Suprapubic skin (tissue), 4 donors: ENCODE measurements around the gene S100A16. TPM values are rescaled to one million over a fixed set of nuclear protein-coding genes. Genes with fewer than 3 reads are reported as not detected.
A peak's percentile ranks its signal among the peaks of the same experiment; 100 is the strongest.
"Not testable (repeated sequence)": the region's sequence is repeated elsewhere in the genome, so short reads cannot be mapped to it uniquely, and the experiment has no call there.

ENCODE experiments used
- DNase-seq, 2 donors: peaks; one replicate each; pipeline ENCODE4 v3.0.0-alpha.2; 2019; ENCODE audit warnings: low spot score in 2 of 2
- H3K27ac ChIP-seq: fragments of 200-600 bp; sonication (generic); one replicate; pipeline ENCODE4 v1.5.1; 2019
- H3K27me3 ChIP-seq: fragments of 200-600 bp; sonication (generic); one replicate; pipeline ENCODE4 v1.5.1; 2019
- H3K36me3 ChIP-seq: fragments of 200-600 bp; sonication (generic); one replicate; pipeline ENCODE4 v1.5.1; 2019
- H3K4me1 ChIP-seq: fragments of 200-600 bp; sonication (generic); one replicate; pipeline ENCODE4 v1.5.1; 2019
- H3K4me3 ChIP-seq: fragments of 200-600 bp; sonication (generic); one replicate; pipeline ENCODE4 v1.5.1; 2019; ENCODE audit warnings: mild to moderate bottlenecking
- H3K9me3 ChIP-seq: fragments of 200-600 bp; sonication (generic); one replicate; pipeline ENCODE4 v1.5.1; 2019
- EP300 ChIP-seq: sonication (generic); formaldehyde crosslinking; IDR thresholded peaks from one replicate; pipeline ENCODE4 v1.6.1; 2017; ENCODE audit warnings: antibody characterized with exemption
- POLR2A ChIP-seq, 2 donors: fragments of 450-650 bp; IDR thresholded peaks; one replicate each; pipeline ENCODE4 v1.6.1; 2017; ENCODE audit warnings: antibody characterized with exemption in 2 of 2, mild to moderate bottlenecking in 2 of 2, moderate library complexity in 2 of 2
- POLR2AphosphoS5 ChIP-seq, 3 donors: sonication (generic); formaldehyde crosslinking; IDR thresholded peaks; one replicate each; pipeline ENCODE4 v1.6.1; 2017; ENCODE audit warnings: antibody characterized with exemption in 3 of 3
- WGBS: methylation state at CpG from one replicate; pipeline ENCODE4 v1.1.5; 2018; 5-methylcytosine and 5-hydroxymethylcytosine counted together
- total RNA-seq, 4 donors: library from RNA; depleted of rRNA; stranded (reverse); fragments of >200 nt; gene quantifications; one replicate each; pipeline ENCODE4 v1.1.0, GENCODE V29; 2016
- TF ChIP-seq, protein P1 (sequence below), 2 donors: fragments of 200-600 bp in 1 of 2; fragments of 450-650 bp in 1 of 2; sonication (generic) in 1 of 2; IDR thresholded peaks; one replicate each; pipeline ENCODE4 v1.5.1; 2016 to 2019; ENCODE audit warnings: antibody characterized with exemption in 2 of 2, mild to moderate bottlenecking in 1 of 2, moderate library complexity in 1 of 2

S100A16 gene
- total RNA-seq, 4 donors from 2014 or later = 133 to 668 (median 414) TPM

DNA sequence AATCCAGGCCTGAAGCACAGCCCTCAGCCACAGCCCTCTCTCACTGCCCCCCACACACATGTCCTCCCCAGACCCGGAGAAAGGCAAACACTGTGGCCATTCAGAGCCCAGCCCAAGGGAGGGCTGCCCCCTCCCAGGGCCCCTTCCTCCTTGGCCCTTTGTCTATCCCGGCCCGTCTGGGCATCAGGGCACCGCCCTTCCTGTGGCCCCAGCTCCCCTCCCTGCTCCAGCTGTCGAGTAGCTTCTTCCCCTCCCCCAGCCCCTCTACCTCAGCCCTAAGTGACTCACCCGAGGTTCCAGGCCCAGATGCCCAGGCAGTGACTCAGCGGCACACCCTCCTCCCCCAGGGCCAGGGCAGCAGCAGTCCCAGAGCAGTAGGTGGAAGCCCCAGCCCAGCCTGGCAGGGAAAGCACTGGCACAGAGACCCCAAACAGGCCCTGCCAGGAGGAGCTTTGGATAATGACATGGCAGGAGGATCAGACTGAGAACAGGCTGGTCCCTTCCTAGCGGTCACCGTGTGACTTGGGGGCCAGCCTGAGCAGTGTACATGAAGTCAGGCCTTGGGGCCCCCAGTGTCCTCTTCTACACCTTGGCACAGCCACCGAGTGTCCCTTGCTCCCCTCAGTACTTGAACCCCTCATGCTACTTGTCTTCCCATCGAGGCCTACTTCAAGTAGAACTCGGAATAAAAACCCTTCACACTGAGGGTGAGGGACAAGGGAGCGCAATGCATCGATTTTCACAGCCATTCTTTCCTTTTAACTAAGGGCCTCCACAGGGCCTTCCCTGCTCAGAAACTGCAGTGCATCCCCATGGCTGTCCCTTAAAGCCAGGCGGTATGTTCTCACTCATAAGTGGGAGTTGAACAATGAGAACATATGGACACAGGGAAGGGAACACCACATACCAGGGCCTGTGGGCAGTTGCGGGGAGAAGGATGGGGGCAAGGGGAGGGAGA lies 46.2 kb downstream of the S100A16 start:
- DNase-seq = peak; percentile 98 to 99
- peak overlapping the region; percentile 29 for H3K4me3 ChIP-seq
- H3K36me3 ChIP-seq = no peaks in the 10 kb centered on the region
- TF ChIP-seq POLR2A (IDR thresholded peaks at IDR 0.05) (no peak), EP300 (peak; percentile 30), POLR2AphosphoS5 (IDR thresholded peaks at IDR 0.05) (peak in 2 of 3 donors; percentile 71 to 92)
- TF ChIP-seq, protein P1, sequence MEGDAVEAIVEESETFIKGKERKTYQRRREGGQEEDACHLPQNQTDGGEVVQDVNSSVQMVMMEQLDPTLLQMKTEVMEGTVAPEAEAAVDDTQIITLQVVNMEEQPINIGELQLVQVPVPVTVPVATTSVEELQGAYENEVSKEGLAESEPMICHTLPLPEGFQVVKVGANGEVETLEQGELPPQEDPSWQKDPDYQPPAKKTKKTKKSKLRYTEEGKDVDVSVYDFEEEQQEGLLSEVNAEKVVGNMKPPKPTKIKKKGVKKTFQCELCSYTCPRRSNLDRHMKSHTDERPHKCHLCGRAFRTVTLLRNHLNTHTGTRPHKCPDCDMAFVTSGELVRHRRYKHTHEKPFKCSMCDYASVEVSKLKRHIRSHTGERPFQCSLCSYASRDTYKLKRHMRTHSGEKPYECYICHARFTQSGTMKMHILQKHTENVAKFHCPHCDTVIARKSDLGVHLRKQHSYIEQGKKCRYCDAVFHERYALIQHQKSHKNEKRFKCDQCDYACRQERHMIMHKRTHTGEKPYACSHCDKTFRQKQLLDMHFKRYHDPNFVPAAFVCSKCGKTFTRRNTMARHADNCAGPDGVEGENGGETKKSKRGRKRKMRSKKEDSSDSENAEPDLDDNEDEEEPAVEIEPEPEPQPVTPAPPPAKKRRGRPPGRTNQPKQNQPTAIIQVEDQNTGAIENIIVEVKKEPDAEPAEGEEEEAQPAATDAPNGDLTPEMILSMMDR (IDR thresholded peaks at IDR 0.05) = no peak
- no peaks in the 10 kb centered on the region for H3K9me3 ChIP-seq
- H3K4me1 ChIP-seq = peaks cover 59% of the 10 kb centered on the region
- peak overlapping the region; percentile 99 for H3K27ac ChIP-seq
- no peaks in the 10 kb centered on the region for H3K27me3 ChIP-seq
- 53% methylated on average over 9 of the region's 16 CpGs for WGBS

DNA sequence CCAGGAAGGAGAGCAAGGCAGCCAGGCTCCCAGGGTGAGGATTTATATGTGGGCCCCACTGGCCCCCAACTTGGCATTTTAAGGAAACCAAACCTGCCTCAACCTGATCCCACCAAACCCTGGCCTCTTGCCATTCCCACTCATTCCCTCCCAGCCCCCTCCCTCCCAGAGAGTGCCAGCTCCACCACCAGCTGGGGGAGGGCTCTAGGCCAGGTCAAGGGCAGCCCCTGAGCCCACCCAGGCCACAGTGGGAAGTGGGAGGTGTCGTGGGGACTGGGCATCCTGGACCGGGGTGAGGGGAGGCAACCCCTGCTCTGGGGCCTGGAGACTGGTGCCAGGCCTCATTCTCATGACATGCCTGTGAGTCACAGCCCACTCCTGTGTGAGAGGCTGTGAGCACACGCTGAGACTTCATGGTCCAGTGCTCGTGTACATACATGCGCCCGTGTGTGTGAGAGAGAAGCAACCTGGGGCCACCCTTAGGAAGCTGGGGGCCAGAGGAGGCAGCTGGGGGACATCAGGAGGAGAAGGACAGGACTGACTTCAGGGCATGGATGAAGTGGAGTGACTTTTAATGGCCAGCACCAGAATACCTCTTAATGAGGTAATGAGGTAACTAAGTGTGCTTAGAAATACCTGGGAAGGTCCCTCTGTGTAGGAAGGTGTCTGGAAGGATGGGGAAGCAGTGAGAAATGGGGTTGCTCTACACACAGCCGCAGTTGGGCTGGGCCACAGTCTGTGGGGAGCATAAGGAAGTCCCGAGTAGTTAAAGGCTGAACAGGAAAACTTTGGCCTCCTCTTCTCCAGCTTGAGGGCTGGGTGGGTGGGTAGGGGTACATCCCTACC lies 47.2 kb downstream of the S100A16 start, which contains the start of gene S100A2:
TSS of gene S100A2 (minus strand) at position 316 of the 846 bp plus-strand sequence. CDS start 1,967 bp downstream, outside the sequence.
- H3K36me3 ChIP-seq = no peaks in the 10 kb centered on the region
- no peaks in the 10 kb centered on the region for H3K27me3 ChIP-seq
- H3K4me3 ChIP-seq = peak within 1 kb of the TSS; percentile 36
- no peaks in the 10 kb centered on the region for H3K9me3 ChIP-seq
- H3K27ac ChIP-seq = peak within 1 kb of the TSS; percentile 99
- no peak for TF ChIP-seq POLR2AphosphoS5 (IDR thresholded peaks at IDR 0.05)
- peak in 1 of 2 donors; percentile 31 for TF ChIP-seq POLR2A (IDR thresholded peaks at IDR 0.05)
- peaks cover 59% of the 10 kb centered on the region for H3K4me1 ChIP-seq
- 24% methylated on average over 8 of the region's 8 CpGs for WGBS
- peak in 1 of 2 donors; percentile 87 for DNase-seq

DNA sequence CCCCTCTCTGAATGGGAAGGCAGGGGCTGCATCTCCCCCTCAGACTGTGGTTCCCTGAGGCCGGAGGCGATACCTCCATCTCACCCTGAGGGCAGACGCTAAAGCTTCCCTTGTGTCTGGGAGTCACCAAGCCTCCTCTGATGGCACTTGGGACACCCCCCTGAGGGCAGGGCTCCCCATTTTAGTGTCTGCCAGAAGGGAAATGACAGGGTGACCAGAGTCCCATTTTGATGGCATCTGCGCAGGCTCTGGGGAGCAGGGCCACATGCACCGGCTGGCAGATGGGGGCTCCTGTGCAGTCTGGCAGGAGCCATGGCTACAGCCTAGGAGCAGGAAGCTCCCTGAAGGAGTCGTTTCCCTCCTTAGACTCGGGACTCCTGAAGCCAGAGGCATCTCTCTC lies 48.9 kb downstream of the S100A16 start:
- Histone ChIP-seq H3K9me3 (no peaks in the 10 kb centered on the region), H3K36me3 (no peaks in the 10 kb centered on the region), H3K27me3 (no peaks in the 10 kb centered on the region), H3K4me3 (peak overlapping the region; percentile 36), H3K27ac (peak overlapping the region; percentile 99), H3K4me1 (peaks cover 58% of the 10 kb centered on the region)
- TF ChIP-seq EP300 = no peak
- TF ChIP-seq POLR2AphosphoS5 (IDR thresholded peaks at IDR 0.05) = no peak
- DNase-seq = no peak
- WGBS = 44% methylated on average over 2 of the region's 7 CpGs

DNA sequence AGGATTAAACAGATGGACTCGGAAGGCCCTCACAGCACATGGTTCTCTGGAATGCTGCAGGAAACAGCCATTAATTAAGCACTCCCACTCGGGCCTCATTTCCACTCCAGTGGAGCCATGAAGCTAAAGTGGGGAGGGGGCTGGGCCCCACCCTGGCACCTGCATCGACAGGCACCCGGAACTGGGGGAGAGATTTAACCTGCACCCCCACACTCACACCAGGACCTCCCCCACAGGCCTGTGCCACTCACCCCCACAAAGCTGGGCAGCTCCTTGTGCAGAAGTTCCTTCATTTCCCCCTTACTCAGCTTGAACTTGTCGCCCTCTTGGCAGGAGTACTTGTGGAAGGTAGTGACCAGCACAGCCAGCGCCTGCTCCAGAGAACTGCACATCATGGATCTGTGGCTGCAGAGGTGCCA lies 49.4 kb downstream of the S100A16 start:
- TF ChIP-seq, protein P1 (IDR thresholded peaks at IDR 0.05) = no peak
- no peak for TF ChIP-seq POLR2AphosphoS5 (IDR thresholded peaks at IDR 0.05)
- no peak for TF ChIP-seq POLR2A (IDR thresholded peaks at IDR 0.05)
- no peak for TF ChIP-seq EP300
- peak overlapping the region; percentile 36 for H3K4me3 ChIP-seq
- WGBS = 57% methylated on average over 6 of the region's 6 CpGs
- peak overlapping the region; percentile 99 for H3K27ac ChIP-seq
- no peaks in the 10 kb centered on the region for H3K27me3 ChIP-seq
- H3K9me3 ChIP-seq = no peaks in the 10 kb centered on the region
- no peaks in the 10 kb centered on the region for H3K36me3 ChIP-seq
- H3K4me1 ChIP-seq = peaks cover 53% of the 10 kb centered on the region
- no peak for DNase-seq

DNA sequence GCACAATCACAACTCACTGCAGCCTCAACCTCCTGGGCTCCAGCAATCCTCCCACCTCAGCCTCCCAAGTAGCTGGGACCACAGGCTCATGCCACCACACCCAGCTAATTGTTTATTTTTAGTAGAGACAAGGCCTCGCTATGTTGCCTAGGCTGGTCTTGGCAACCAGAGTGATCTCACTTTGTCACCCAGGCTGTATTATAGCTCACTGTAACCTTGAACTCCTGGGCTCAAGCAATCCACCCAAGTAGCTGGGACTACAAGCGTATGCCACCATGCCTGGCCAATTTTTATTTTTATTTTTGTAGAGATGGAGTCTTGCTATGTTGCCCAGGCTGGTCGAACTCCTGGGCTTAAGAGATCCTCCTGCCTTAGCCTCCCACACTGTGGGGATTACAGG lies 50.9 kb downstream of the S100A16 start:
- not testable (repeated sequence) for H3K4me3 ChIP-seq, H3K9me3 ChIP-seq, H3K27me3 ChIP-seq, H3K36me3 ChIP-seq, H3K27ac ChIP-seq, DNase-seq
- H3K4me1 ChIP-seq = peaks cover 38% of the 10 kb centered on the region
- WGBS = 72% methylated on average over 3 of the region's 3 CpGs

DNA sequence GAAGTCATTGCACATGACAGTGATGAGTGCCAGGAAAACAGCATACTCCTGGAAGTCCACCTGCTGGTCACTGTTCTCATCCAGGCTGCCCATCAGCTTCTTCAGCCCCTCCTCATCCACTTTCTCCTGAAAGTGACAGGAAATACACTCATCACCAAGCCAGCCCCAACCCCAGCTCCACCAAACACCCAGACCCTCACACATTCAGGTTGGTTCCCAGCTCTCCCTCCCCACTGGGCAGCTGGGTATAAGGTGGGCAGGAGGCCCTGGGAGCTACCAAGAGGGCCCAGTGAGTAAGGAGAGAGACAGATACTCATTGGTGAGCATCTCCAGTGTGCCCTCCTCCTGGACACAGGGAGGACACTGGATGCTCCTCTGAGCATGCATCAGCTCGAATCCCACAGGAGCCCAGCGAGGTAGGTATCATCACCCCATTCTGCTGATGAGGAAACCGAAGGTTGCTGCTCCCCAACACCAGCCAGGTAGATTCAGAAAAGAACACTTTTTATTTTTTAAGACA lies 51.4 kb downstream of the S100A16 start:
- TF ChIP-seq POLR2A (IDR thresholded peaks at IDR 0.05) (no peak), POLR2AphosphoS5 (IDR thresholded peaks at IDR 0.05) (no peak), EP300 (no peak)
- TF ChIP-seq, protein P1 (IDR thresholded peaks at IDR 0.05) = no peak
- Histone ChIP-seq H3K9me3 (no peaks in the 10 kb centered on the region), H3K27ac (no peak overlapping the region), H3K4me3 (no peak overlapping the region), H3K36me3 (no peaks in the 10 kb centered on the region), H3K4me1 (peaks cover 33% of the 10 kb centered on the region), H3K27me3 (no peaks in the 10 kb centered on the region)
- DNase-seq = no peak
- WGBS = 97% methylated on average over 3 of the region's 3 CpGs
